ENCODE measurements around the gene MARVELD3.
A peak's percentile ranks its signal among the peaks of the same experiment; 100 is the strongest.

The MARVELD3 gene

DNA sequence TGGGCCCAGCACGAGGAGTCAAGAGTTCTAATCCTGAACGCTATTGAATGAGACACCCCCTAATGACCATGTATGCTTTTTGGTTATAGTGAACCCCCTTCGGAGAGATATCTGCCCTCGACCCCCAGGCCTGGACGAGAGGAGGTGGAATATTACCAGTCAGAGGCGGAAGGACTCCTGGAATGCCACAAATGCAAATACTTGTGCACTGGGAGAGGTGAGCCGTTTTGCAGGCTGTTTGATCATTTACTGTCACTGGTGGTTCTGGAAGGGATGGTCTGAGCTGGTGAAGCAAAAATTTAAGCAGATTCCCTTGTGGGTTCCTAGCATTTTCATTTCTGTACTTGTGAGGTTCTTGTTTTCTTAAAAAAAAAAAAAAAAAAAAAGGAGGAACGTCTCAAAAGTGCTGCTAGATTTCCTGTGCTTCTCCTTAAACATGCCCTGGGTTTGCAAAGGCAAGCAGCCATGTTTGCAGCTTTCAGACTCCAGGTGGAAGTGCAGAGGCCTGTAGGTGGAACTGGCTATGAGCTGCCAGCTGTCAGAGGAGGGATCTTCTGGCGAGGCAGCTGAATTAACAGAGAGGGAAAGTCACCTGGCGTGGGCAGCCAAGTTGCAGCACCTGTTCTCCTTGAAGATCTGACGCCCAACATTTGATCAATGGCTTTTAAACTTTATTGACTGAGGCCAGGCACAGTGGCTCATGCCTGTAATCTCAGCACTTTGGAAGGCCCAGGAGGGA is 3.5 kb downstream of the MARVELD3 start:
- no peaks in the 10 kb centered on the region for H3K36me3 Mint-ChIP-seq (ENCODE audit: insufficient read depth)
- no peak for ATAC-seq (replicated peaks)
- H3K27me3 Mint-ChIP-seq = no peaks in the 10 kb centered on the region
- DNase-seq = no peak
- H3K4me3 Mint-ChIP-seq = no peak overlapping the region
- no peak overlapping the region for H3K27ac Mint-ChIP-seq
- peaks cover 0 to 1% of the 10 kb centered on the region in 2 donors for H3K4me1 Mint-ChIP-seq (ENCODE audit: low read depth in 2 of 2)
- no peaks in the 10 kb centered on the region for H3K9me3 Mint-ChIP-seq

GRCh38 chr16:71630808-71631207 is 4.8 kb downstream of the MARVELD3 start:
- Mint-ChIP-seq H3K36me3 (ENCODE audit: insufficient read depth) (no peaks in the 10 kb centered on the region), H3K27ac (no peak overlapping the region), H3K27me3 (no peaks in the 10 kb centered on the region), H3K4me1 (ENCODE audit: low read depth in 2 of 2) (peaks cover 0 to 1% of the 10 kb centered on the region in 2 donors), H3K9me3 (no peaks in the 10 kb centered on the region), H3K4me3 (no peak overlapping the region)
- no peak for ATAC-seq (replicated peaks)
- DNase-seq = no peak

DNA sequence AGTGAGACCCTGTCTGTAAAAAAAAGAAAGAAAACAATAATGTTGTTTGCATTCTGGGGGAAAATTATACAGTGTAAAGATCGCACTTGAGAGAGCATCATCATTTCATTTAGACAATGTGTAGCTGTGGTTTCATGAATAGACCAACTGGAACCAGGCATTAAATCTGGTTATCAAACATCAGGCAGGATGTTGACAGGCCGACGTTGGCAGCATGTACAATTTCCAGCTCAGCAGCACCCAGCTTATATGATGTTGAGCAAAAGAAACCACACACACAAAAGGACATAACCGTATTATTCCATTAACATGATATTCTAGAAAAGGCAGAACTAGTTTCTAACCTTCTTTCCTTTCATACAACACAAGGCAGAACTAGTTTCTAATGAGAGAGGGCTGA is 5.8 kb downstream of the MARVELD3 start:
- H3K4me1 Mint-ChIP-seq (ENCODE audit: low read depth in 2 of 2) = no peaks in the 10 kb centered on the region
- H3K27ac Mint-ChIP-seq = no peak overlapping the region
- DNase-seq (no peak), ATAC-seq (replicated peaks) (no peak)
- no peaks in the 10 kb centered on the region for H3K36me3 Mint-ChIP-seq (ENCODE audit: insufficient read depth)
- no peaks in the 10 kb centered on the region for H3K9me3 Mint-ChIP-seq
- no peaks in the 10 kb centered on the region for H3K27me3 Mint-ChIP-seq
- H3K4me3 Mint-ChIP-seq = no peak overlapping the region

DNA sequence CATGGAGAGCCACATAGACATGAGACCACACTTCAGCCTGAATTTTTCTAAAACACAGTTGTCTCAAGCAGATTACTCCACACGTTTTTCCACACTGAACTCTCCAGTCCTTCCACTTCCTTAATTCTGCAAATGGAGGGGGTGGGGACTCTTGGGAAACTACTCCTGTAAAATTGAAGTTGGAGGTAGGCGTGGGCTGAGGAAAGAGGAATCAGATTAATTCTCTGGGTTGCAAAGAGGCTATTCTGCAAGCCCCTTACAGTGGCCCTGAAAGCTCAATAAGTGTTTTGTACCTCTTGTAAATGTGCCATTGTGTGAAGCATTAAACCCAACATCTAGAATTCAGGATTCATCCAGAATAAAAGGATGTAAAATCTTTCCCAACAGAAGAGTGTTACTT is 9.6 kb downstream of the MARVELD3 start:
- no peak overlapping the region for H3K4me3 Mint-ChIP-seq
- H3K27ac Mint-ChIP-seq = no peak overlapping the region
- H3K36me3 Mint-ChIP-seq (ENCODE audit: insufficient read depth) = no peaks in the 10 kb centered on the region

GRCh38 chr16:71637398-71637797 is 11.4 kb downstream of the MARVELD3 start:
- Mint-ChIP-seq H3K4me3 (no peak overlapping the region), H3K36me3 (ENCODE audit: insufficient read depth) (no peaks in the 10 kb centered on the region), H3K27me3 (no peaks in the 10 kb centered on the region), H3K4me1 (ENCODE audit: low read depth in 2 of 2) (no peaks in the 10 kb centered on the region), H3K9me3 (no peaks in the 10 kb centered on the region), H3K27ac (no peak overlapping the region)
- DNase-seq = no peak
- no peak for ATAC-seq (replicated peaks)

More for the DNA sequence above, 9.6 kb downstream of the MARVELD3 start:
- Mint-ChIP-seq H3K27me3 (no peaks in the 10 kb centered on the region), H3K9me3 (no peaks in the 10 kb centered on the region), H3K4me1 (ENCODE audit: low read depth in 2 of 2) (no peaks in the 10 kb centered on the region)
- no peak for DNase-seq
- ATAC-seq (replicated peaks) = no peak

DNA sequence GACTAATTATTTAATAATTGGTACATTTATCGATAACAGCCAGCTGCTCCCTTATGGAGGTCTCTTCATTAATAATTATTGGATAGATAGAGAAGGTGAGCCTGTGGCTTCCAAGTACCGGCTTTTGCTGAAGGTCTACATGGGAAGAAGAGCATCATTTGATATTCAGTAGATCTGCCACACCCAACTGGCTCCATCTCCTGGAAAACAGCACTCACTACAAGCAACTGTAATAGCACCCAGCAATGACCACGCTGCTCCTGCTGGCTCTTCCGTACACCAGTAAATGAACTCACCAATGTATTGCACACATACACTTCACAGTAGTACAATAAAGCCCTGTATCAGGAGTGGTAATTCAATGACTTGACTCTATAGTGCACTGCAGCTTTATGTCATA is 19.5 kb downstream of the MARVELD3 start:
- no peaks in the 10 kb centered on the region for H3K4me1 Mint-ChIP-seq (ENCODE audit: low read depth in 2 of 2)
- H3K4me3 Mint-ChIP-seq = no peak overlapping the region
- H3K27ac Mint-ChIP-seq = no peak overlapping the region
- ATAC-seq (replicated peaks) (no peak), DNase-seq (no peak)
- H3K36me3 Mint-ChIP-seq (ENCODE audit: insufficient read depth) = peaks cover 11% of the 10 kb centered on the region
- H3K9me3 Mint-ChIP-seq = no peaks in the 10 kb centered on the region
- no peaks in the 10 kb centered on the region for H3K27me3 Mint-ChIP-seq

- no peak overlapping the region for H3K27ac Mint-ChIP-seq
- no peaks in the 10 kb centered on the region for H3K4me1 Mint-ChIP-seq (ENCODE audit: low read depth in 2 of 2)
- DNase-seq = no peak
Observed at GRCh38 chr16:71647391-71647790, 21.4 kb downstream of the MARVELD3 start.

GRCh38 chr16:71648162-71648561 is 22.2 kb downstream of the MARVELD3 start:
- H3K27me3 Mint-ChIP-seq = no peaks in the 10 kb centered on the region
- H3K4me3 Mint-ChIP-seq = no peak overlapping the region
- no peaks in the 10 kb centered on the region for H3K9me3 Mint-ChIP-seq
- H3K27ac Mint-ChIP-seq = no peak overlapping the region
- no peaks in the 10 kb centered on the region for H3K4me1 Mint-ChIP-seq (ENCODE audit: low read depth in 2 of 2)
- DNase-seq (no peak), ATAC-seq (replicated peaks) (no peak)
- peaks cover 23% of the 10 kb centered on the region for H3K36me3 Mint-ChIP-seq (ENCODE audit: insufficient read depth)

More at GRCh38 chr16:71647391-71647790, 21.4 kb downstream of the MARVELD3 start:
- peaks cover 15% of the 10 kb centered on the region for H3K36me3 Mint-ChIP-seq (ENCODE audit: insufficient read depth)
- no peaks in the 10 kb centered on the region for H3K27me3 Mint-ChIP-seq
- no peaks in the 10 kb centered on the region for H3K9me3 Mint-ChIP-seq
- no peak for ATAC-seq (replicated peaks)
- no peak overlapping the region for H3K4me3 Mint-ChIP-seq

- Mint-ChIP-seq H3K4me3 (no peak overlapping the region), H3K27me3 (no peaks in the 10 kb centered on the region), H3K36me3 (ENCODE audit: insufficient read depth) (peaks cover 24% of the 10 kb centered on the region), H3K9me3 (no peaks in the 10 kb centered on the region), H3K27ac (peak overlapping the region in 1 of 2 donors; percentile 65), H3K4me1 (ENCODE audit: low read depth in 2 of 2) (no peaks in the 10 kb centered on the region)
- no peak for DNase-seq
- no peak for ATAC-seq (replicated peaks)
Observed at GRCh38 chr16:71648921-71649320, 22.9 kb downstream of the MARVELD3 start.

- Mint-ChIP-seq H3K27ac (no peak overlapping the region), H3K27me3 (no peaks in the 10 kb centered on the region), H3K4me1 (ENCODE audit: low read depth in 2 of 2) (no peaks in the 10 kb centered on the region), H3K36me3 (ENCODE audit: insufficient read depth) (peaks cover 24% of the 10 kb centered on the region), H3K4me3 (no peak overlapping the region), H3K9me3 (no peaks in the 10 kb centered on the region)
- DNase-seq (no peak), ATAC-seq (replicated peaks) (no peak)
Observed at GRCh38 chr16:71649704-71650103, 23.7 kb downstream of the MARVELD3 start.

- DNase-seq (no peak), ATAC-seq (replicated peaks) (no peak)
- H3K9me3 Mint-ChIP-seq = no peaks in the 10 kb centered on the region
- no peaks in the 10 kb centered on the region for H3K27me3 Mint-ChIP-seq
- peak overlapping the region in 1 of 2 donors; percentile 46 for H3K27ac Mint-ChIP-seq
- H3K4me1 Mint-ChIP-seq (ENCODE audit: low read depth in 2 of 2) = no peaks in the 10 kb centered on the region
- no peak overlapping the region for H3K4me3 Mint-ChIP-seq
- H3K36me3 Mint-ChIP-seq (ENCODE audit: insufficient read depth) = peaks cover 32% of the 10 kb centered on the region
Observed at GRCh38 chr16:71658771-71659170, 32.8 kb downstream of the MARVELD3 start.

GRCh38 chr16:71659471-71659870 is 33.5 kb downstream of the MARVELD3 start:
- no peaks in the 10 kb centered on the region for H3K27me3 Mint-ChIP-seq
- H3K9me3 Mint-ChIP-seq = no peaks in the 10 kb centered on the region

GRCh38 chr16:71666264-71666663 is 40.3 kb downstream of the MARVELD3 start:
- Mint-ChIP-seq H3K27ac (no peak overlapping the region), H3K27me3 (no peaks in the 10 kb centered on the region), H3K36me3 (ENCODE audit: insufficient read depth) (peaks cover 44% of the 10 kb centered on the region), H3K4me1 (ENCODE audit: low read depth in 2 of 2) (no peaks in the 10 kb centered on the region), H3K4me3 (no peak overlapping the region), H3K9me3 (no peaks in the 10 kb centered on the region)
- DNase-seq (no peak), ATAC-seq (replicated peaks) (no peak)

More at GRCh38 chr16:71659471-71659870, 33.5 kb downstream of the MARVELD3 start:
- peaks cover 37% of the 10 kb centered on the region for H3K36me3 Mint-ChIP-seq (ENCODE audit: insufficient read depth)
- H3K4me3 Mint-ChIP-seq = no peak overlapping the region
- no peak for ATAC-seq (replicated peaks)
- no peaks in the 10 kb centered on the region for H3K4me1 Mint-ChIP-seq (ENCODE audit: low read depth in 2 of 2)
- DNase-seq = no peak
- H3K27ac Mint-ChIP-seq = no peak overlapping the region

GRCh38 chr16:71666928-71667707 is 41.1 kb downstream of the MARVELD3 start:
- no peak for ATAC-seq (replicated peaks)
- peaks cover 48% of the 10 kb centered on the region for H3K36me3 Mint-ChIP-seq (ENCODE audit: insufficient read depth)

More at GRCh38 chr16:71666928-71667707, 41.1 kb downstream of the MARVELD3 start:
- H3K4me3 Mint-ChIP-seq = no peak overlapping the region
- H3K9me3 Mint-ChIP-seq = no peaks in the 10 kb centered on the region
- H3K4me1 Mint-ChIP-seq (ENCODE audit: low read depth in 2 of 2) = no peaks in the 10 kb centered on the region
- no peak for DNase-seq
- H3K27me3 Mint-ChIP-seq = no peaks in the 10 kb centered on the region
- no peak overlapping the region for H3K27ac Mint-ChIP-seq
